ENCODE results near the gene CAMK2N1.
A peak's percentile ranks its signal among the peaks of the same experiment; 100 is the strongest.

Gene CAMK2N1

GRCh38 chr1:20487236-20487590 is 1.2 kb upstream of the CAMK2N1 start:
- Histone ChIP-seq H3K27ac (peak overlapping the region; percentile 98), H3K9ac (no peak overlapping the region), H2AFZ (peak overlapping the region; percentile 84), H3K36me3 (ENCODE audit: control insufficient read depth, insufficient read depth, low read length) (no peaks in the 10 kb centered on the region), H3K27me3 (ENCODE audit: control insufficient read depth, insufficient read depth, low read length) (no peaks in the 10 kb centered on the region), H3K4me3 (ENCODE audit: low read depth, low read length) (peak overlapping the region; percentile 81), H3K9me3 (ENCODE audit: control insufficient read depth, low read length) (no peaks in the 10 kb centered on the region), H3K4me1 (peaks cover 3% of the 10 kb centered on the region), H3K4me2 (ENCODE audit: low read length) (peak overlapping the region; percentile 96), H3K79me2 (no peaks in the 10 kb centered on the region)
- no peak for TF ChIP-seq CTCF (IDR thresholded peaks at IDR 0.05)

DNA sequence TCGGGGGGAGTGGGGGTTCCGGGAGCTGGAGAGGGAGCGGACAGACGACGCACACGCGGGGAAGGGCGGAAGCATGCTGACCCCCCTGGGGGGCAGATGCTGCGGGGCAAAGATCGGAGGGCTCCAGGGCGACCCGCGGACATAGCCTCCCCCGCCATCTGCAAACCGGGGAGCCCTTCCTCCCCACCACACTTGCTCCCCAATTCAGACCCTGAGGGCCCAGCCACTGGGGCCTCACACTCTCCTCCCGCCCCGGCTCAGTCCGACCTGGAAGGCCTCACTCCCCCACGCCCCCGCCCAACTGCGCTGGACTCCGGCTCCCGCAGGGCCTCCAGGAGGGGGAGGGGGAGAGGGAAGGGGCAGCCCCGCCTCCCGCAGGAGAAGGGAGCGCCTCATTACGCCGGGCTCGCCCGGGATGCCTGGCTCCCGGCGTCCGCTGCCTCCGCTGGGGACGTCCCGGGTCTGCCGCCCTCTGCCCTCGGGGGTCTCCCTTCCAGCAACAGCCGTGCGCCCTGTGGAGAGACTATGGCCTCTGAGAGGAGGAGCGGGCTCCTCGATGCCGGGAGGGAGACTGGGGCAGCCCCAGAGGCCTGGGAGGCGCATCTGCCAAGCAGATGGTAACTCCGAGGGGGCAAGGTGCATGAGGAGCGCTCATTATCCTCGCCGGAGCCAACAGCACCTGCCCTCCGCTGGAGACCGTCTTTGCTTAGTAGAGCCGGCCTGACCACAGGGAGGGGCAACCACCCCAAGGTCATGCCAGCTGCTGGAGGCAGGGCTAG is 636 bp upstream of the CAMK2N1 start:
- H3K79me2 ChIP-seq: no peaks in the 10 kb centered on the region
- H3K9ac ChIP-seq: peak overlapping the region; percentile 80
- H3K4me3 ChIP-seq (ENCODE audit: low read depth, low read length): peak overlapping the region; percentile 81
- H3K4me2 ChIP-seq (ENCODE audit: low read length): peak overlapping the region; percentile 96
- H3K36me3 ChIP-seq (ENCODE audit: control insufficient read depth, insufficient read depth, low read length): no peaks in the 10 kb centered on the region
- H2AFZ ChIP-seq: peak overlapping the region; percentile 84
- H3K4me1 ChIP-seq: peaks cover 3% of the 10 kb centered on the region
- H3K27me3 ChIP-seq (ENCODE audit: control insufficient read depth, insufficient read depth, low read length): no peaks in the 10 kb centered on the region
- no peak for TF ChIP-seq CTCF (IDR thresholded peaks at IDR 0.05)
- H3K27ac ChIP-seq: peak overlapping the region; percentile 98
- no peaks in the 10 kb centered on the region for H3K9me3 ChIP-seq (ENCODE audit: control insufficient read depth, low read length)

- no peak for TF ChIP-seq CTCF (IDR thresholded peaks at IDR 0.05)
- H3K27ac ChIP-seq: peak overlapping the region; percentile 88
- peak overlapping the region; percentile 92 for H3K4me2 ChIP-seq (ENCODE audit: low read length)
- H2AFZ ChIP-seq: peak overlapping the region; percentile 53
- H3K9ac ChIP-seq: peak overlapping the region; percentile 72
- peaks cover 2% of the 10 kb centered on the region for H3K79me2 ChIP-seq
- peak overlapping the region; percentile 83 for H3K4me3 ChIP-seq (ENCODE audit: low read depth, low read length)
- no peaks in the 10 kb centered on the region for H3K27me3 ChIP-seq (ENCODE audit: control insufficient read depth, insufficient read depth, low read length)
- H3K36me3 ChIP-seq (ENCODE audit: control insufficient read depth, insufficient read depth, low read length): no peaks in the 10 kb centered on the region
- peaks cover 3% of the 10 kb centered on the region for H3K4me1 ChIP-seq
- no peaks in the 10 kb centered on the region for H3K9me3 ChIP-seq (ENCODE audit: control insufficient read depth, low read length)
Measured at GRCh38 chr1:20484519-20485462, 1.2 kb downstream of the CAMK2N1 start.

GRCh38 chr1:20483833-20484518 is 2.0 kb downstream of the CAMK2N1 start:
- peak overlapping the region; percentile 92 for H3K4me2 ChIP-seq (ENCODE audit: low read length)
- no peaks in the 10 kb centered on the region for H3K27me3 ChIP-seq (ENCODE audit: control insufficient read depth, insufficient read depth, low read length)
- peak overlapping the region; percentile 88 for H3K27ac ChIP-seq
- H3K9ac ChIP-seq: peak overlapping the region; percentile 72
- peak overlapping the region; percentile 83 for H3K4me3 ChIP-seq (ENCODE audit: low read depth, low read length)
- peaks cover 3% of the 10 kb centered on the region for H3K4me1 ChIP-seq
- peaks cover 2% of the 10 kb centered on the region for H3K79me2 ChIP-seq
- no peaks in the 10 kb centered on the region for H3K9me3 ChIP-seq (ENCODE audit: control insufficient read depth, low read length)
- no peaks in the 10 kb centered on the region for H3K36me3 ChIP-seq (ENCODE audit: control insufficient read depth, insufficient read depth, low read length)
- peak; percentile 21 for TF ChIP-seq CTCF (IDR thresholded peaks at IDR 0.05)
- H2AFZ ChIP-seq: peak overlapping the region; percentile 53
